Measurements from ENCODE around the gene FGD4.

GRCh38 chr12:32366714-32367113, 32.6 kb upstream of the FGD4 start:
- TF ChIP-seq POLR2A (IDR thresholded peaks at IDR 0.05) (no peak), CTCF (IDR thresholded peaks at IDR 0.05) (no peak), EP300 (IDR thresholded peaks at IDR 0.05) (no peak)
